ENCODE results near the gene RAB11FIP4.

Gene RAB11FIP4

DNA sequence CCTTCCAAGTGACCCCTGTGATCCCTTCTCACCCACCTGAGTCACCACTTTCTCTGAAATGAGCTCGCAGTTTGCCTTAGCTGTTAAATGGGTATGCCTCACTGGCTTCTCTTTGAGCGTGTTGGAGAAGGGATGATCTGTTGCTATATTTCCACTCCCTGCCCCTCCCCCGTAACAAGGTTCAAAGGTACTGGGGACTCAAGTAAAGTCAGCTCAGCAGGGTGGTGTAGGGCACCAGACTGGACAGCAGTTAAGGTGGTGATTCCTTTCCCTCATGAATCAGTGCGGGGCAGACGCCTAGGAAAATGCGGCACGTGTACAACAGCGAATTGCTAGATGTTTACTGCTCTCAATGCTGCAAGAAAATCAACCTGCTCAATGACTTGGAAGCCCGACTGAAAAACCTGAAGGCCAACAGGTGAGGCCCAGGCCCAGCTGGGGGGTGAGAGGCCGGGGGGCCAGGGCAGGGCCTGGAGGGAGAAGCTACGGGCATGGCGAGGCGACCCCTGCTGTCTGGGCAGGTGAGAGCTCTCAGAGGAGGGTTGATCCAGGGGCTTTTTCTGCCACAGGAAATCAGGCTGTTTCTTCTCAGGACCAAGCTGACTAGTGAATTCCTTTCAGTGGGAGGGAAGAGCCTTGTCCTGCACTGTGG, 130.3 kb downstream of the RAB11FIP4 start:
- H3K4me3 ChIP-seq (ENCODE audit: low read depth, low read length), result no peak overlapping the region
- DNase-seq (ENCODE audit: low read depth), result no peak
- TF ChIP-seq, protein P1, sequence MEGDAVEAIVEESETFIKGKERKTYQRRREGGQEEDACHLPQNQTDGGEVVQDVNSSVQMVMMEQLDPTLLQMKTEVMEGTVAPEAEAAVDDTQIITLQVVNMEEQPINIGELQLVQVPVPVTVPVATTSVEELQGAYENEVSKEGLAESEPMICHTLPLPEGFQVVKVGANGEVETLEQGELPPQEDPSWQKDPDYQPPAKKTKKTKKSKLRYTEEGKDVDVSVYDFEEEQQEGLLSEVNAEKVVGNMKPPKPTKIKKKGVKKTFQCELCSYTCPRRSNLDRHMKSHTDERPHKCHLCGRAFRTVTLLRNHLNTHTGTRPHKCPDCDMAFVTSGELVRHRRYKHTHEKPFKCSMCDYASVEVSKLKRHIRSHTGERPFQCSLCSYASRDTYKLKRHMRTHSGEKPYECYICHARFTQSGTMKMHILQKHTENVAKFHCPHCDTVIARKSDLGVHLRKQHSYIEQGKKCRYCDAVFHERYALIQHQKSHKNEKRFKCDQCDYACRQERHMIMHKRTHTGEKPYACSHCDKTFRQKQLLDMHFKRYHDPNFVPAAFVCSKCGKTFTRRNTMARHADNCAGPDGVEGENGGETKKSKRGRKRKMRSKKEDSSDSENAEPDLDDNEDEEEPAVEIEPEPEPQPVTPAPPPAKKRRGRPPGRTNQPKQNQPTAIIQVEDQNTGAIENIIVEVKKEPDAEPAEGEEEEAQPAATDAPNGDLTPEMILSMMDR (conservative IDR thresholded peaks at IDR 0.05; ENCODE audit: low read depth, low read length), result no peak

DNA sequence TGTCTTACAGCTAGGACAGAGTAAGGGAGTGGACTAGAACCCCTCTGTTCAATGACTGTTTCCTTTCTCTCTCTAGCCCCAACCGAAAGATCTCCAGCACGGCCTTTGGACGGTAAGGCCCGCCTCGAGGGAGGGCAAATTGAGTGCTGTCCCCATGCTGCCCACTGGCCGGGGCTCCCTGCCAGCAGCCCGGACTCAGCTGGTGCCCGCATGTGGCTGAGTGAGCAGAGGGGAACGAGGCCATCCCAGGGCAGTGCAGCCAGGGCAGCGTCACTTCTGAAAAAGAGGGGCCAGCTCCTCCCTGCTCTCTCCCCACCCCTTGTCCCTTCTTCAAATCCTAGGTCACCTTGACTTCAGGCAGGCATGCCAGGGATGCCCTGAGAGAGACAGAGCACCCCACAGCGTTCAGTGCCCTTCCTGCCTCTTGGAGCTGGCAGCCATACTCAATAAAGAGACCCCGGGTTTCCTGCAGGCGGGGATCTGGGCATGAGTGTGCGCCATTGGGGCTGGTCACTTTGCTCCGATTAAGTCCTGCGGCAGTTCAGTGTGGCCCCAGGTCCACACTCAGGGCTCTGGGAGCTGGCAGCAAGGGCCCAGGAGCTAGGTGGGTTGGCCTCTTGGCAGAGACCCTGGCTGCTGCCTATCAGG, 130.9 kb downstream of the RAB11FIP4 start:
- DNase-seq (ENCODE audit: low read depth), result no peak
- TF ChIP-seq, protein P1 (conservative IDR thresholded peaks at IDR 0.05; ENCODE audit: low read depth, low read length), result no peak
- H3K4me3 ChIP-seq (ENCODE audit: low read depth, low read length), result no peak overlapping the region

DNA sequence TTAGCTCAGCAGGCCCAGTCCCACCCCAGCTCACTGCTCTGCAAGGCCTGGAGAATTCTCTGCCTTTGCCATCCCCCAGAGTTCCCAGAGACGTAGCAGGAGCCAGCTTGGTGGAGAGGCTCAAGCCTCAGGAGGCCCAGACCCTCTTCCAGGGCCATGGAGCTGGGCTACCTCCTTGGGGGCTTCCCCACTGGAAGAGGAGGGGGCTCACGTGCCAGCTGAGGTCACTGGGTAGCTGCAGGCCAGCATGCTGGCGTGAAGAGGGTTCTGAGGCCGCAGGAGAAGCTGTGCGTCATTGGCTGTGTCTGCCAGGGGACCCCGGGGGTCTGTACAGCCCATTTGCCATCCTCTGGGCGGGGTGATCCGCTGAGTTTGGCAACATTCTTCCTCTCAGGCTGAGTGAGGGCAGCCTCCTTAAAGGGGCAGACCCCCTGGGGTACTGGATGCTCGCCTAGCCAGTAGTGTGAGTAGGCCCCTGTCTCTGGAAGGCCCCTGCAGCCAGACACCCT, 131.6 kb downstream of the RAB11FIP4 start:
- H3K4me3 ChIP-seq (ENCODE audit: low read depth, low read length), result no peak overlapping the region
- DNase-seq (ENCODE audit: low read depth), result no peak
- TF ChIP-seq, protein P1 (conservative IDR thresholded peaks at IDR 0.05; ENCODE audit: low read depth, low read length), result no peak

DNA sequence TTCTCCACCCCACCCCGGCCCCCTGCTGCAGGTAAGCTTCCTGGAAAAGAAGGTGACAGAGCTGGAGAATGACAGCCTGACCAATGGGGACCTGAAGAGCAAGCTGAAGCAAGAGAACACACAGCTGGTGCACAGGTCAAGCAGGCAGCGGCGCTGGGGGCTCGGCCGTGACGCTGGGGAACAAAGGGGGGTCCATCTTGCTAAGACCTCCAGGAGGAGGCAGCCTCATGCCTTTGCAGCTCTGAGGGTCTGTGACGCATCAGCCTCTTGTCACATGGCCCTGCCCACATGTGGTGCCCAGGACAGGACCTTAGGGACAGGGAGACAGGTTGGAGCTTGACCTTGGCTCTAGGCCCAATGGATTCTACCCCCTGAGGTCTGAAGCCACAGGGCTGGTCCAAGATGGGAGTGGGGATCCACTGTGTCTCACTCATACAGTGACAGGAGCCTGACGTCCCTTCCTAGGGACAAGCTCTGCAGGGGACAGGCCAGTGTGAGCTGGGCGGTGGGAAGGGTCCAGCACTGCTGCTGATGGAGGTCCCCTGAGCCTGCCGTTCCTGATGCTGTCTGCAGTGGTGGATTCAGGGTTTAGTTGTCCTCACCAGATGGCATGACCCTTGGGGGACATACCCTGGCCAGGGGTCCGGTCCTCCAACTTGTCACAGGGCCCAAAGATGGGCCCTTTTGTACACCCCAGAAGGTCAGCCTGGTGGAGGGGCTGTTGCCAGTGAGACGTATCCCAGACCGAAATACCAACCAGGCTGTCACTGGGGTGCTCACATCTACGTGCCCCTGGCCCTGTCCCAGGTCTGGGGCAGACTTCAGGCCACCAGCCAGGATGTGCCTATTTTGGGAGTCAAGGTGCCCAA, 132.6 kb downstream of the RAB11FIP4 start:
- TF ChIP-seq, protein P1 (conservative IDR thresholded peaks at IDR 0.05; ENCODE audit: low read depth, low read length), result no peak
- DNase-seq (ENCODE audit: low read depth), result no peak
- no peak overlapping the region for H3K4me3 ChIP-seq (ENCODE audit: low read depth, low read length)

DNA sequence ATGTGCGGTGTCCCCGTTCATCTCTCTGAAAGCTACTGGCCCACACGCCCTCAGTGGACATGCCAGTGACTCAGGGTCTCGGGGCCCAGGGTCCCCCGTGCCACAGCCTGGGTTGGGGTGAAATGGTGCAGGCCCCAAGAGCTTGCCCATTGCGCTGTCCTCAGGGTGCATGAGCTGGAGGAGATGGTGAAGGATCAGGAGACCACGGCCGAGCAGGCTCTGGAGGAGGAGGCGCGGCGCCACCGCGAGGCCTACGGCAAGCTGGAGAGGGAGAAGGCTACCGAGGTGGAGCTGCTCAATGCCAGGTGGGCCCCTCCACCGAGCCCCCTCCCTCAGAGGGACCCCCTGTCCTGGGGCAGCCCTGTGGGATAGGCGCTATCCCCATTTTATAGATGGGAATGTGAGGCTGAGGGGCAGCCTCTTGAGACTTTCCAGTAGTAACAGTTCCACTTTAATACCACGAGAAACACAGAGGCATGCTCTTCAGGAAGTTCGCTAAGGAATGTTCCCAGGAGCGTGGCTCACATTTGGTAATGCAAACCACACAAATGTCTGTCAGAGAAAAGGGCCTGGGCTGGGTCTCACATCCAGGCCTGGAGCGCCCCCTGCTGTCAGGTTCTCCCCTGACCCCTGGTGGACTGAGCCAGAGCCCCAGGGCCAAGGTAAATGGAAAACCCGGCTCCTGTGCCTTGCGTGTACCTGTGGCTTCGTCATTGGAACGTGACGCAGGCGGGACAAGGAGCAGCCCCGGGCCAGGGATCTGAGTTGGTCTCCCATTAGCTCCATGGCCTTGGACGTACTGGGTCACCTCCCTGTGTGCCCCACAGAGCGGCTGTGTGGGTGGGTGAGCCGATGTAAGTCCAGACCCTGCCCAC, 133.7 kb downstream of the RAB11FIP4 start:
- DNase-seq (ENCODE audit: low read depth), result peak; percentile 97
- TF ChIP-seq, protein P1 (conservative IDR thresholded peaks at IDR 0.05; ENCODE audit: low read depth, low read length), result peak; percentile 97
- no peak overlapping the region for H3K4me3 ChIP-seq (ENCODE audit: low read depth, low read length)

DNA sequence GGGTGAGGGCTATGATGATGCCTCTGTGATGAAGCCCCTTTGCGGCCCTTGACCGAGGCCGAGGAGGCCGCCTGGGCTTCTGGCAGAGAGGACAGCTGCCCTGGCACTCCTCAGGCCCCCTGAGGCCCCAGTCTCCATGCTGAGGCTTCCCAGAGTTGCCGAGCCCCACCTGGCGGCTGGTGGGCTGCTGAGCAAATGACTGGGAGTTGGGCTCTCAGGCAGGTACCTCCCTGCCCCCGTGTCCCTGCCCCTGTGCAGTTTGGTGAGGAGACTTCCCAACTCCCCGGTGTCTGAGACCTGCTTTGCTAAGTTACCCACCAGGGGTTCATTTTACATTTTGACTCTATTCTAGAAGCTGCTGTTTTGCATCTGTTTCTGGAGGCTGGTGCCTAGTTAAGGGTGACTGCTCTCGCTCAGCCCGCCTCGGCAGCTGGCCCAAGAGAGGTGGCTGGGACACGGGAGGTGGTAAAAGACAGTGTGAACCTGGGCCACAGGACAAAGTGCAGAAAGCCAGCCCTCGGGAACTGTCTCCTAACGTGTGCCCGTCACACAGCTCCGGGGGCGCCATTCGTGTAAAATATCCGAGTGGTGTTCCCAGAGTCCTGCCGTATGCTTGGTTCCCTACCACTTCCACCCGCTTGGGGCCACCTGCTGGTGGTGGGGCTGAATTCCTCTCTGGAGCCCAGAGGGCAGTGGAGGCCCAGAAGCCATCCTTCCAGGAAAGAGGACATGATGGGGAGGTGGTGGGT, 134.5 kb downstream of the RAB11FIP4 start:
- TF ChIP-seq, protein P1 (conservative IDR thresholded peaks at IDR 0.05; ENCODE audit: low read depth, low read length), result peak; percentile 49
- H3K4me3 ChIP-seq (ENCODE audit: low read depth, low read length), result no peak overlapping the region
- DNase-seq (ENCODE audit: low read depth), result no peak

Measured in choroid plexus epithelial cell (primary cell).